Activated naive CD8-positive, alpha-beta T cell treated with anti-CD3 and anti-CD28 coated beads, Interleukin-2, amount 50 U/mL, for 24 hours (primary cell): ENCODE measurements around the gene TENM4.

Source experiments
- ATAC-seq: fragments of 150-1000 bp; cut with Tn5 transposase; one replicate; pipeline ENCODE4 v1.10.0; 2021
- DNase-seq: peaks from one replicate; pipeline ENCODE4 v3.0.0; 2021
- H3K27ac Mint-ChIP-seq: one replicate; pipeline ENCODE4 v1.8.0; 2021; ENCODE audit warnings: mild to moderate bottlenecking, mixed read lengths
- H3K27me3 Mint-ChIP-seq: one replicate; pipeline ENCODE4 v1.8.0; 2021; ENCODE audit warnings: mixed read lengths
- H3K36me3 Mint-ChIP-seq: one replicate; pipeline ENCODE4 v1.8.0; 2021; ENCODE audit warnings: low read depth, mixed read lengths
- H3K4me1 Mint-ChIP-seq: one replicate; pipeline ENCODE4 v1.8.0; 2021; ENCODE audit warnings: mixed read lengths
- H3K4me3 Mint-ChIP-seq: one replicate; pipeline ENCODE4 v1.8.0; 2021; ENCODE audit warnings: mild to moderate bottlenecking, moderate library complexity, mixed read lengths
- H3K9me3 Mint-ChIP-seq: one replicate; pipeline ENCODE4 v1.8.0; 2021; ENCODE audit warnings: mixed read lengths

Gene TENM4

DNA sequence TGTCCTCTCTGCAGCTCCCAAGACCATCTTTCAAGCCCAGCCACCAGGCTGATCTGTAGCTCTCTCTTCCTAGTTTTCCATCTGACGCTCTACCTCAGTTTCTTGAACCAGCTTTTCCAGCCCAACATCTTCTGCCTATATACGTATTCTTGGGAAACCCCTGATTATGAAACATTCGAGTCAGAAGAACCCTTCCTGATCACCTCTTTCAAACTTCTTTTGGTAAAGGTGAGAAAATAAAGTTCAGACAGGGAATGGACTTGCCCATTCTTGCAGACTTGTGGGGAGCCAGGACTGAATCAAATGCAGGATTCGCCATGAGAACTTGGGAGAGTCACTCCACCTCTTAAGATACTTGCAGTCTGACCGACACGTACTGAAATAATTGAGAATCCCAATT is 696.6 kb downstream of the TENM4 start:
- H3K36me3 Mint-ChIP-seq: no peaks in the 10 kb centered on the region
- no peak overlapping the region for H3K4me3 Mint-ChIP-seq
- H3K9me3 Mint-ChIP-seq: no peaks in the 10 kb centered on the region
- no peaks in the 10 kb centered on the region for H3K4me1 Mint-ChIP-seq
- H3K27me3 Mint-ChIP-seq: peaks cover 6% of the 10 kb centered on the region
- DNase-seq: no peak
- H3K27ac Mint-ChIP-seq: no peak overlapping the region
- ATAC-seq: no peak

DNA sequence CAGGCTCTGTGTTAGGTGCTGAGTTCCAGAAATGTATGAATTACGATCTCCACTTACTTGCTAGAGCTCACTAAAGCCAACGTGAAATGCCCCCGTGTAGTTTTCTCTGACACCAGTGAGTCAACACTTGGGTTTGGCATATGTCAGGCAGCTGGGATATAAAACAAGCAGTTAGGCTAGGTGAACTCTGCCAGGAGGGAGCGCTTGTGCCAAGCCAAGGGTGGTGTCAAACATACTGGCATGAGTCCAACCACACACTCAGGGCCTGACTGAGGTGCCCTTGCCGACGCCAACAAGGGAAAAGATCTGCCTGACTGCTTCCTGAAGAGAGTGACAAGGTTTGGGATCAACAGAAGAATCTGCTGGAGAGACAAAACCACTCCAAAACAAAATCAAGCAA is 698.4 kb downstream of the TENM4 start:
- H3K27ac Mint-ChIP-seq: no peak overlapping the region
- DNase-seq (no peak), ATAC-seq (no peak)
- H3K36me3 Mint-ChIP-seq: no peaks in the 10 kb centered on the region
- H3K4me3 Mint-ChIP-seq: no peak overlapping the region
- H3K27me3 Mint-ChIP-seq: peaks cover 6% of the 10 kb centered on the region
- H3K4me1 Mint-ChIP-seq: no peaks in the 10 kb centered on the region
- H3K9me3 Mint-ChIP-seq: no peaks in the 10 kb centered on the region

DNA sequence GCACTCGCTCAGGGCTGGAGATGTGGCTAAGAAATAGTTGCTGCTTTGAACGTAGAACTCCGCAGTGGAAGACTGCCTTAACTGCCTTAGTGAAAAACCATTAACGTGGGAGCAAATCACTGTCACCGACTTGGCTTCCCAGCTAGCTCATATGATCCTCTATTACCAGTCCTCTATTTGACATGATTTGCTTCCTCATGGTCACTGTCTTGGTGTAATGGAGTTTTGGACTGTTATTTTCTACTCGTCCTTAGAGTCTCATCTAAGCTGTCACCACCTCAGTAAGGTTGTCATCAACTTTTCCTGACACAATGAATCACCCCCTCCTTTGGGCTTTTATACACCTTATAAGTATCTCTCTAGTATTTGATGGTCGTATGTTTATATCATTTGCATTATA is 699.1 kb downstream of the TENM4 start:
- H3K9me3 Mint-ChIP-seq: no peaks in the 10 kb centered on the region
- no peaks in the 10 kb centered on the region for H3K36me3 Mint-ChIP-seq
- ATAC-seq: no peak
- no peaks in the 10 kb centered on the region for H3K4me1 Mint-ChIP-seq
- DNase-seq: no peak
- no peak overlapping the region for H3K27ac Mint-ChIP-seq
- no peak overlapping the region for H3K4me3 Mint-ChIP-seq
- H3K27me3 Mint-ChIP-seq: peaks cover under 1% of the 10 kb centered on the region

- Mint-ChIP-seq H3K27me3 (no peaks in the 10 kb centered on the region), H3K9me3 (no peaks in the 10 kb centered on the region), H3K4me1 (no peaks in the 10 kb centered on the region), H3K27ac (no peak overlapping the region), H3K4me3 (no peak overlapping the region), H3K36me3 (no peaks in the 10 kb centered on the region)
- DNase-seq (no peak), ATAC-seq (no peak)
Observed at GRCh38 chr11:78740199-78741071, 700.4 kb downstream of the TENM4 start.

DNA sequence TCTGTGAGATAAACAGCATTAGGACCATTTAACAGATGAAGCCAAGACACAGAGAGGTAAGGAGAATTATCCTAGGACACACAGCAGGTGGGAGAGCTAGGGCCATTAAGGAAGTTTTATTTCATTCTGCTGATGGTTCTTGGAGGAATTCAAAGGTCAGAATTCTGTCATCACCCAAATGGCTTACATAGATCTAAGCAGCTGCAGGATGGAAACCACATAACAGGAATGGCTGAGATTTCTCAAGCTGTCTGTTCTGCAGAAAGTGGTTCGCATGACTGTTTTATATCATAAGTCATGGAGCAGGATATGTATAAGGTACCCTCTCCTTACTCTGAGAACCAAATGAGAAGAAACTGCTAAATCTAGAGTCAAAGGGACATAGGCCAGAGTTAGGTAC is 702.9 kb downstream of the TENM4 start:
- Mint-ChIP-seq H3K9me3 (no peaks in the 10 kb centered on the region), H3K36me3 (no peaks in the 10 kb centered on the region), H3K27me3 (no peaks in the 10 kb centered on the region), H3K27ac (no peak overlapping the region), H3K4me1 (no peaks in the 10 kb centered on the region), H3K4me3 (no peak overlapping the region)
- DNase-seq (no peak), ATAC-seq (no peak)

GRCh38 chr11:78737301-78737700 is 703.5 kb downstream of the TENM4 start:
- no peak for DNase-seq
- H3K27me3 Mint-ChIP-seq: no peaks in the 10 kb centered on the region
- H3K27ac Mint-ChIP-seq: no peak overlapping the region
- H3K4me3 Mint-ChIP-seq: no peak overlapping the region
- no peaks in the 10 kb centered on the region for H3K36me3 Mint-ChIP-seq
- no peaks in the 10 kb centered on the region for H3K9me3 Mint-ChIP-seq
- no peak for ATAC-seq
- no peaks in the 10 kb centered on the region for H3K4me1 Mint-ChIP-seq

DNA sequence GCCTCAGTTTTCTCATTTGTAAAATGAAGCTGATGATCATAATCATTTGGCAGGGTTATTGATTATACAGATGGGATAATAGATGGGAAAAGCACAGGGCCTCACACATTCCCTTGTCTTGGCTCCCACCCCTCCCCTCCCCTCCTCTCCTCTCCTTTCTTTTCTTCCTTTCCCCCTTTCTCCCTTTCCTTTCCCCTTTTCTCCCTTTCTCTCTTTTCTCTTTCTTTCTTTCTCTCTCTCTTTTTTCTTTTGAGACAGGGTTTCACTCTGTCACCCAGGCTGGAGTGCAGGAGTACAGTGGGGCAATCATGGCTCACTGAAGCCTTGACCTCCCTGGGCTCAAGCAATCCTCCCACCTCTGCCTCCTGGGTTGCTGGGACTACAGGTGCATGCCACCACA is 705.1 kb downstream of the TENM4 start:
- no peaks in the 10 kb centered on the region for H3K36me3 Mint-ChIP-seq
- H3K9me3 Mint-ChIP-seq: no peaks in the 10 kb centered on the region
- no peaks in the 10 kb centered on the region for H3K4me1 Mint-ChIP-seq
- ATAC-seq (no peak), DNase-seq (no peak)
- H3K4me3 Mint-ChIP-seq: no peak overlapping the region
- H3K27me3 Mint-ChIP-seq: no peaks in the 10 kb centered on the region
- H3K27ac Mint-ChIP-seq: no peak overlapping the region

DNA sequence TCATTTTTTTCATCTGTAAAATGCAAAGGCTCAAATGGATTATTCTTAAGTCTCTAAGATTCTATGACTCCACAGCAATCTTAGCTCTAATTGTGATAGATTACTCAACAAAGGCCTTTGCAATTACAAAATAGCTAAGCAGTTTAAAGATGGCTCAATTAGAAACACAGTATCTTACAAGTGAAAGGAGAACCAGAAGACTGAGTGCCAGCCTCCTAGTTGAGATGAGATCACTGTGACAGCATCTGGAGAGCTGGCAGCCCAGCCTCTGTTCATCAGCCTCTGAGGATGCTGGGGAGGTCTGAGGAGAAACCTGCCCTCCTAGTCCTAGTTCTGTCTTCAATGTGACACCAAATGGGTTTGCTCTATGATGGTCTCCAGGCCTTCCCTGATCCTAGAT is 707.8 kb downstream of the TENM4 start:
- no peak for ATAC-seq
- no peaks in the 10 kb centered on the region for H3K4me1 Mint-ChIP-seq

GRCh38 chr11:78732246-78732645 is 708.6 kb downstream of the TENM4 start:
- DNase-seq (no peak), ATAC-seq (no peak)
- Mint-ChIP-seq H3K27me3 (no peaks in the 10 kb centered on the region), H3K27ac (no peak overlapping the region), H3K4me1 (no peaks in the 10 kb centered on the region), H3K4me3 (no peak overlapping the region), H3K36me3 (no peaks in the 10 kb centered on the region), H3K9me3 (no peaks in the 10 kb centered on the region)

More for the DNA sequence above, 707.8 kb downstream of the TENM4 start:
- H3K4me3 Mint-ChIP-seq: no peak overlapping the region
- DNase-seq: no peak
- no peak overlapping the region for H3K27ac Mint-ChIP-seq
- H3K27me3 Mint-ChIP-seq: no peaks in the 10 kb centered on the region
- no peaks in the 10 kb centered on the region for H3K36me3 Mint-ChIP-seq
- H3K9me3 Mint-ChIP-seq: no peaks in the 10 kb centered on the region

DNA sequence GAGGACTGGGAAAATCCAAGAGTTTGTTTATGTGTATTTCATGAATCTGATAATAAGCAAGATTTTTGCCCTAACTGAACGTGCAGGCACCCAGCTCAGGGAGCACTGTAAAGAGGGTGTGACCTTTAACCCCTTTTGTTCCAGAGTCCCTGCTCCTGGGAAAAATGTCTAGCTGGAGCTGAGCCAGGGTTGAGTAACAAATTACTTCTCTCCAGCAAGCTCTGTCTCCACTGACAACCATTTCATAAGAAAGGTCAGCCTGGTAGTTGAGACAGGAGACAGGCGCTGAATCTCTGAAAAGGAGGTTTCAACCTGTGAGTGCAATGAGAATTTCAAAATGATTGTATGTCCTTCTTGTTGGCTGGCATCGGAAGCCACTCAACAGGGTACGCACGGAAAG is 709.8 kb downstream of the TENM4 start:
- Mint-ChIP-seq H3K27me3 (peaks cover 4% of the 10 kb centered on the region), H3K4me1 (no peaks in the 10 kb centered on the region), H3K36me3 (no peaks in the 10 kb centered on the region), H3K27ac (no peak overlapping the region), H3K4me3 (no peak overlapping the region), H3K9me3 (no peaks in the 10 kb centered on the region)
- no peak for DNase-seq
- ATAC-seq: no peak

DNA sequence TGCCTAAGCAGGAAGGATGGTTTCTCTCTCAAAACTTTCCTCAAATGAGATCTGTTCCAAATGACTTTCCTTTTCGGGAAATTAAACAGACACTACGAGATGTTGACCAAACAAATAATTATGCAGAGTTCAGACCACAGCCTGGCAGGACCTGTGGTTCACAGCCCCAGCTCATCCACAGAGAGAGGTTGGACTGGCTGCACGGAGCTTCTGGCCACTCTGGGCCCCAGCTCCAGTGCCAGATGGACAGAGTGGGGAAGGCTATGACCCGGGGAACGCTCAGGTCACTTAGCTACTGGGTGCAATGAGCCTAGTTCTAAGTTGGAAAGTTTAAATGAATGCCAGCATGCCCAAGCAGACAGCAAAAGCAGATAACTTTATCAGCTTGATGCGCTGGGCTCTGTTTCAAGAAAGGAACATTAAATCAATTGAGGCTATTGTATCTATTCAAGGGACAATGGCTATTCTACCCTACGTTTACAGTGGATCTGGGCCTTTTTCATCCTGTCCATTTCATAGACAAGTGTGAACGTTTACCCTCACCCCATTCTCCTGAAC is 710.5 kb downstream of the TENM4 start:
- peaks cover 7% of the 10 kb centered on the region for H3K27me3 Mint-ChIP-seq
- DNase-seq: no peak
- H3K4me1 Mint-ChIP-seq: no peaks in the 10 kb centered on the region

DNA sequence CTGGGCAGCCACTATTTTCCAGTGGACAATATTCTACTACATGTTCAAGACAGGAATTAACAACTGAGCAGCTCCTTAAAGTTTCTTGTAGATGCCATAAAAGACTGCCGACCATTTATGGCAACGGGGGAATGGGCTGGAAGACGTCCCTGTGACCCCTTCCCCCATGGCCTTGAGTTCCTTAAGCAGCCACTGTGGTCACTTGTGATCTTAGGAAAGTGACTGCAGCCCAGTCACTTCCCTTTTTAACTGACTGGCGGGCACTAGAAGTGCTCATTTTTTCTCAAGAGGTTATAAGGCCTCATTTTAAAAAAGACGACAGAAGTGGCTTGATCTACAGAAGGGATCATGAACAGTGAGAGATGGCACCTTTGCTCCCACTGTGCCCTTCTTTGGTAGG is 713.0 kb downstream of the TENM4 start:
- ATAC-seq: no peak
- H3K4me3 Mint-ChIP-seq: no peak overlapping the region

More for the DNA sequence above, 710.5 kb downstream of the TENM4 start:
- no peaks in the 10 kb centered on the region for H3K9me3 Mint-ChIP-seq
- ATAC-seq: no peak
- no peak overlapping the region for H3K27ac Mint-ChIP-seq
- no peaks in the 10 kb centered on the region for H3K36me3 Mint-ChIP-seq
- H3K4me3 Mint-ChIP-seq: no peak overlapping the region

GRCh38 chr11:78725200-78725599 is 715.6 kb downstream of the TENM4 start:
- DNase-seq (no peak), ATAC-seq (no peak)
- Mint-ChIP-seq H3K9me3 (no peaks in the 10 kb centered on the region), H3K27ac (no peak overlapping the region), H3K4me1 (no peaks in the 10 kb centered on the region), H3K36me3 (no peaks in the 10 kb centered on the region), H3K4me3 (no peak overlapping the region), H3K27me3 (peaks cover 7% of the 10 kb centered on the region)

More for the DNA sequence above, 713.0 kb downstream of the TENM4 start:
- Mint-ChIP-seq H3K4me1 (no peaks in the 10 kb centered on the region), H3K36me3 (no peaks in the 10 kb centered on the region), H3K9me3 (no peaks in the 10 kb centered on the region), H3K27me3 (peaks cover 7% of the 10 kb centered on the region), H3K27ac (no peak overlapping the region)
- no peak for DNase-seq

DNA sequence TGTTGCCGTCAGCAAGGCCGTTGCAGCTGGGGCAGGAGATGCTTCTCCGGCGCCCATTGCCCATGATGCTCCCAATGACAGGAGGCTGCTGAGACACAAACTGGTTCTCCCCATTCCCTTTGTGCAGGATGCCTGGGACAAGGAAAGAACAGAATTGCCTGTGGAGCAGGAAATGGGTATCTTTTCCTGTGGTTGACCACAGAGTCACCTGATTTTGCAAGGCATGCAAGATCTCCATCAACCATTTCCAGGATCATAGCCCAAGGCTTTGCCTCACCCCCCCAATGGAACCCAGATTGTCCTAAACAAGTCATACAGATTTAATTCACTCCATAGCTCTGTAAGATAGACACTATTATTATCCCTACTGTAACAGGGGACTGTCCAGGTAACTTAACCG is 718.0 kb downstream of the TENM4 start:
- Mint-ChIP-seq H3K9me3 (no peaks in the 10 kb centered on the region), H3K36me3 (no peaks in the 10 kb centered on the region)
- no peak for ATAC-seq

DNA sequence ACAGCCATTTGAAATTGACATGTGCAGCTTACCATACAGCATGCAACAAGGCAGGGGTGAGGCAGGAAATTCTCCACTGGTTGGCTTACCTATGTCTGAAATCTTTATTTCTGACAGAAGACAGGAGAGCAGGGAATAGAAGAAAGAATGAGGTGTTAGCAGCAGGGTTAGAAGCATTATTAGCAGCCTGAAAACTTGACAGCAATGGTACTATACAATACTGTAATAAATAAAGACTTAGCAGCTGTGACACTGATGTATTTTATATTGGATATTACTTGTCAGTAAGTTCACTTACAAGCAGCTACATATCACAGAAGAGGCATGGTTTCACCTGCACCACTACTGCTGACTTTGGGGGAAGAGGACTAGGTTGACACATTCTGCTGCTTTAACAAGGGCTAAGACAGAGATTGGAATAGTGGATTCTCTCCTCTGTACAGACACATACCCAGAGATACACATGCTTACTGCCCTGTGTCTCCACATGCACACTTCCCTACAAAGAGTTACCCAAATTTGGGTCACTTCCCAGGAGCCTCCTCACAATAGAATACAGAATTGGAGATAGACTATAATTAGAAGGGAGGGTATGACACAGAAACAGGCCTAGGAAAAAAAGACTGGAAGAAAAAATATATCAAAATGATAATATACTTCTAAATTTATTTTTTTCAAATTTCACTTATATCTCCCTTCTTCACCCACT is 720.4 kb downstream of the TENM4 start:
- H3K4me3 Mint-ChIP-seq: no peak overlapping the region
- no peak for DNase-seq
- H3K27ac Mint-ChIP-seq: no peak overlapping the region
- H3K9me3 Mint-ChIP-seq: no peaks in the 10 kb centered on the region
- no peak for ATAC-seq
- H3K36me3 Mint-ChIP-seq: no peaks in the 10 kb centered on the region
- H3K27me3 Mint-ChIP-seq: peaks cover 4% of the 10 kb centered on the region
- no peaks in the 10 kb centered on the region for H3K4me1 Mint-ChIP-seq

More for the DNA sequence above, 718.0 kb downstream of the TENM4 start:
- Mint-ChIP-seq H3K4me3 (no peak overlapping the region), H3K27me3 (peaks cover 7% of the 10 kb centered on the region), H3K27ac (no peak overlapping the region), H3K4me1 (no peaks in the 10 kb centered on the region)
- DNase-seq: no peak
